IMR-90 (cell line): ENCODE data around the gene OSBPL3. TPM values are rescaled to one million over a fixed set of nuclear protein-coding genes. Genes with fewer than 3 reads are reported as not detected.

ENCODE experiments used
- ATAC-seq: fragments of 200-7000 bp; cut with Tn5 transposase; 2 replicates; pipeline ENCODE4 v1.9.1; 2020; ENCODE audit warnings: low read depth, mild to moderate bottlenecking, moderate library complexity
- BruUV-seq: library from RNA; stranded (reverse); fragments of 400-500 nt; replicated peaks from 2 replicates; lab custom pipeline; 2021; lab: Mats Ljungman, UMichigan
- CTCF ChIA-PET: fragments of 300-600 bp; formaldehyde crosslinking; extraction: SDS; loops from one replicate; lab custom pipeline; 2021; ENCODE audit warnings: antibody characterized with exemption; lab: Yijun Ruan, JAX
- POLR2A ChIA-PET: fragments of 300-600 bp; sonication (Branson Sonifier 250); formaldehyde crosslinking; loops from one replicate; lab custom pipeline; 2022; ENCODE audit warnings: antibody characterized with exemption; ENCODE audit not compliant: unreplicated experiment; lab: Charles Lee
- DNase-seq: peaks from one replicate; pipeline ENCODE4 v3.0.0; 2013
- H2AFZ ChIP-seq: replicated peaks from 2 replicates; pipeline ENCODE3; 2013; ENCODE audit warnings: low read length, mild to moderate bottlenecking; ENCODE audit not compliant: poor library complexity
- H2AK5ac ChIP-seq: 2 replicates; pipeline ENCODE4 v1.6.1; 2013; ENCODE audit warnings: low read depth, low read length, inconsistent platforms
- H2AK9ac ChIP-seq: replicated peaks from 2 replicates; pipeline ENCODE3; 2013; ENCODE audit warnings: mild to moderate bottlenecking, low read depth, low read length, moderate library complexity; ENCODE audit not compliant: poor library complexity
- H2BK120ac ChIP-seq: 2 replicates; pipeline ENCODE4 v1.6.1; 2013; ENCODE audit warnings: low read depth, low read length, inconsistent platforms
- H2BK15ac ChIP-seq: 3 replicates; pipeline ENCODE4 v1.6.1; 2013; ENCODE audit warnings: low read depth, low read length, inconsistent platforms
- H2BK20ac ChIP-seq: 2 replicates; pipeline ENCODE4 v1.6.1; 2013; ENCODE audit warnings: low read depth, mild to moderate bottlenecking, inconsistent platforms, low read length, moderate library complexity
- H2BK5ac ChIP-seq: 2 replicates; pipeline ENCODE4 v1.6.1; 2013; ENCODE audit warnings: mild to moderate bottlenecking, low read depth, low read length, inconsistent platforms; ENCODE audit not compliant: poor library complexity, severe bottlenecking
- H3K14ac ChIP-seq: replicated peaks from 2 replicates; pipeline ENCODE4 v1.6.1; 2013; ENCODE audit warnings: low read depth, low read length, inconsistent platforms
- H3K18ac ChIP-seq: 2 replicates; pipeline ENCODE4 v1.6.1; 2013; ENCODE audit warnings: low read depth, low read length, control low read depth
- H3K23ac ChIP-seq: 2 replicates; pipeline ENCODE4 v1.6.1; 2013; ENCODE audit warnings: low read depth, low read length, inconsistent platforms
- H3K27ac ChIP-seq: 2 replicates; pipeline ENCODE4 v1.5.1; 2013; ENCODE audit warnings: mild to moderate bottlenecking, control low read depth, low read length; ENCODE audit not compliant: insufficient read depth
- H3K27me3 ChIP-seq: 2 replicates; pipeline ENCODE4 v1.6.1; 2013; ENCODE audit warnings: low read length; ENCODE audit not compliant: control insufficient read depth, insufficient read depth
- H3K36me3 ChIP-seq: 2 replicates; pipeline ENCODE4 v1.6.1; 2013; ENCODE audit warnings: low read length, mixed read lengths; ENCODE audit not compliant: control insufficient read depth, insufficient read depth
- H3K4ac ChIP-seq: 2 replicates; pipeline ENCODE4 v1.6.1; 2013; ENCODE audit warnings: low read depth, low read length, inconsistent platforms
- H3K4me1 ChIP-seq: 2 replicates; pipeline ENCODE4 v1.6.1; 2013; ENCODE audit warnings: low read length, mixed read lengths; ENCODE audit not compliant: control insufficient read depth, insufficient read depth
- H3K4me2 ChIP-seq: 2 replicates; pipeline ENCODE4 v1.6.1; 2013; ENCODE audit warnings: low read depth, mild to moderate bottlenecking, control low read depth, low read length, moderate library complexity
- H3K4me3 ChIP-seq: 2 replicates; pipeline ENCODE4 v1.5.1; 2013; ENCODE audit warnings: low read depth, mild to moderate bottlenecking, control low read depth, low read length, moderate library complexity; ENCODE audit not compliant: insufficient read depth
- H3K56ac ChIP-seq: 2 replicates; pipeline ENCODE4 v1.6.1; 2013; ENCODE audit warnings: low read length, inconsistent platforms; ENCODE audit not compliant: insufficient read depth; ENCODE audit errors: extremely low read depth
- H3K79me1 ChIP-seq, 2 experiments: 2 replicates each; pipeline ENCODE4 v1.6.1; 2013; ENCODE audit warnings: low read length in 2 of 2, inconsistent platforms in 1 of 2, low read depth in 1 of 2
- H3K9ac ChIP-seq: 2 replicates; pipeline ENCODE4 v1.6.1; 2013; ENCODE audit warnings: low read depth, low read length, control low read depth
- H3K9me1 ChIP-seq: 2 replicates; pipeline ENCODE4 v1.6.1; 2013; ENCODE audit warnings: low read length, inconsistent platforms; ENCODE audit not compliant: insufficient read depth
- H3K9me3 ChIP-seq: 2 replicates; pipeline ENCODE4 v1.6.1; 2013; ENCODE audit warnings: low read length; ENCODE audit not compliant: control insufficient read depth, insufficient read depth
- H4K20me1 ChIP-seq: 2 replicates; pipeline ENCODE4 v1.6.1; 2013; ENCODE audit warnings: low read length, inconsistent platforms; ENCODE audit not compliant: insufficient read depth
- H4K5ac ChIP-seq: 2 replicates; pipeline ENCODE4 v1.6.1; 2013; ENCODE audit warnings: mild to moderate bottlenecking, low read depth, low read length, control low read depth
- H4K8ac ChIP-seq, 2 experiments: 2 replicates each; pipeline ENCODE4 v1.6.1; 2013; ENCODE audit warnings: low read depth in 2 of 2, low read length in 2 of 2, control low read depth in 1 of 2, inconsistent platforms in 1 of 2
- H4K91ac ChIP-seq: 2 replicates; pipeline ENCODE4 v1.6.1; 2013; ENCODE audit warnings: low read depth, low read length, inconsistent platforms; ENCODE audit not compliant: insufficient read depth
- CEBPB ChIP-seq: IDR thresholded peaks from 2 replicates; pipeline ENCODE4 v1.6.1; 2012; ENCODE audit warnings: low read depth, low read length, improper control_type of control experiment
- CTCF ChIP-seq: conservative IDR thresholded peaks from 2 replicates; pipeline ENCODE4 v1.5.1; 2012; ENCODE audit warnings: mild to moderate bottlenecking, low read depth, low read length, improper control_type of control experiment
- ELK1 ChIP-seq: fragments of 150-350 bp; IDR thresholded peaks from 2 replicates; pipeline ENCODE4 v1.6.1; 2016; ENCODE audit warnings: low read depth, mild to moderate bottlenecking, low read length, moderate library complexity, borderline replicate concordance
- RCOR1 ChIP-seq: IDR thresholded peaks from 2 replicates; pipeline ENCODE4 v1.6.1; 2012; ENCODE audit warnings: mild to moderate bottlenecking, low read length, improper control_type of control experiment; ENCODE audit not compliant: insufficient replicate concordance
- USF2 ChIP-seq: fragments of 150-350 bp; IDR thresholded peaks from 2 replicates; pipeline ENCODE4 v1.6.1; 2017; ENCODE audit warnings: mild to moderate bottlenecking, antibody characterized with exemption, low read length, low read depth
- WGBS, 2 experiments: methylation state at CpG; one replicate each; pipeline versions ENCODE4 v1.1.5 to v1.1.7; 2013; ENCODE audit warnings: missing lambda C conversion rate in 2 of 2; ENCODE audit not compliant: insufficient read length in 1 of 2; ENCODE audit errors: extremely low coverage in 2 of 2; 5-methylcytosine and 5-hydroxymethylcytosine counted together
- dilution Hi-C: fragments of 300-500 bp; cut with HindIII; formaldehyde crosslinking; loops from one replicate; pipeline ENCODE4 v1.14.3; 2018; ENCODE audit warnings: low sequenced_read_pairs; ENCODE audit not compliant: unreplicated experiment
- in situ Hi-C: fragments of 300-500 bp; cut with MboI; formaldehyde crosslinking; loops from 3 replicates; pipeline ENCODE4 v1.14.3; 2019; ENCODE audit warnings: low sequenced_read_pairs, inconsistent platforms, mixed read lengths
- intact Hi-C: fragments of 100-400 bp; cut with micrococcal nuclease; formaldehyde crosslinking; loops from 2 replicates; pipeline ENCODE4 v1.10.0; 2022
- polyA plus RNA-seq, 3 experiments: library from polyadenylated mRNA; depleted of rRNA; stranded (reverse); fragments of >200 nt; gene quantifications; 2 replicates each; pipeline ENCODE4 v1.2.3, GENCODE V29; 2012; ENCODE audit warnings: low replicate concordance in 1 of 3
- total RNA-seq: library from RNA; depleted of rRNA; stranded (reverse); fragments of >200 nt; gene quantifications from 2 replicates; pipeline ENCODE4 v1.2.3, GENCODE V29; 2012

OSBPL3 gene
- total and polyA plus RNA-seq, 2 of the 4 experiments (the other 2 are of a cell fraction), result 18.0 to 29.9 TPM

GRCh38 chr7:24899905-24900304, 80.1 kb downstream of the OSBPL3 start:
- Histone ChIP-seq H4K91ac (no peak overlapping the region), H3K79me1 (peaks cover 68 to 81% of the 10 kb centered on the region in 2 experiments), H3K27ac (no peak overlapping the region), H3K14ac (no peak overlapping the region), H3K9me1 (peaks cover 23% of the 10 kb centered on the region), H2AFZ (no peak overlapping the region), H2BK5ac (no peak overlapping the region), H3K9ac (no peak overlapping the region), H4K5ac (no peak overlapping the region), H2BK120ac (no peak overlapping the region), H3K56ac (no peak overlapping the region), H3K18ac (no peak overlapping the region), H3K23ac (no peak overlapping the region), H4K20me1 (peaks cover 18% of the 10 kb centered on the region), H3K36me3 (no peaks in the 10 kb centered on the region), H2AK5ac (no peak overlapping the region), H3K4ac (no peak overlapping the region), H3K4me1 (peaks cover 7% of the 10 kb centered on the region; the same call in 1 of the 2 replicates), H2BK20ac (no peak overlapping the region), H3K4me2 (no peak overlapping the region), H3K4me3 (no peak overlapping the region), H3K9me3 (no peaks in the 10 kb centered on the region), H2AK9ac (no peak overlapping the region), H4K8ac (no peak overlapping the region), H3K27me3 (no peaks in the 10 kb centered on the region), H2BK15ac (no peak overlapping the region)
- TF ChIP-seq CEBPB (no peak), ELK1 (no peak), USF2 (no peak), CTCF (no peak), RCOR1 (no peak)
- in situ Hi-C loops, result no loop called here
- ATAC-seq, result no peak
- no CpG with 5 or more reads among the region's 4 CpGs for WGBS, 2 experiments
- intact Hi-C loops, result loop anchor here (10.0 kb wide), 1 partner anchor 175 kb away; no protein-coding TSS in a partner anchor
- POLR2A ChIA-PET, result no interaction called here
- BruUV-seq, result no TSS peak
- dilution Hi-C loops, result no loop called here
- DNase-seq, result no peak
- CTCF ChIA-PET, result interaction anchor here (1.1 kb wide), 1 partner anchor 78 kb away, joined by 3 read pairs; no protein-coding TSS in a partner anchor
